Esophagus muscularis mucosa (tissue), 4 donors: Measurements from ENCODE around the gene SLC26A2.

Experiments
- EP300 ChIP-seq: sonication (generic); formaldehyde crosslinking; IDR thresholded peaks from one replicate; pipeline ENCODE4 v1.6.1; 2017; ENCODE audit warnings: antibody characterized with exemption
- POLR2A ChIP-seq: fragments of 450-650 bp; IDR thresholded peaks from one replicate; pipeline ENCODE4 v1.6.1; 2017; ENCODE audit warnings: antibody characterized with exemption, moderate library complexity, mild to moderate bottlenecking, low read depth
- POLR2AphosphoS5 ChIP-seq, 2 donors: sonication (generic); formaldehyde crosslinking; IDR thresholded peaks; one replicate each; pipeline ENCODE4 v1.6.1; 2017; ENCODE audit warnings: antibody characterized with exemption in 2 of 2
- TF ChIP-seq, protein P1 (sequence below), 3 experiments: fragments of 200-600 bp in 2 of 3; fragments of 450-650 bp in 1 of 3; sonication (generic) in 2 of 3; IDR thresholded peaks; one replicate each; pipeline ENCODE4 v1.5.1; 2017 to 2019; ENCODE audit warnings: antibody characterized with exemption in 3 of 3, mild to moderate bottlenecking in 2 of 3, moderate library complexity in 1 of 3

DNA sequence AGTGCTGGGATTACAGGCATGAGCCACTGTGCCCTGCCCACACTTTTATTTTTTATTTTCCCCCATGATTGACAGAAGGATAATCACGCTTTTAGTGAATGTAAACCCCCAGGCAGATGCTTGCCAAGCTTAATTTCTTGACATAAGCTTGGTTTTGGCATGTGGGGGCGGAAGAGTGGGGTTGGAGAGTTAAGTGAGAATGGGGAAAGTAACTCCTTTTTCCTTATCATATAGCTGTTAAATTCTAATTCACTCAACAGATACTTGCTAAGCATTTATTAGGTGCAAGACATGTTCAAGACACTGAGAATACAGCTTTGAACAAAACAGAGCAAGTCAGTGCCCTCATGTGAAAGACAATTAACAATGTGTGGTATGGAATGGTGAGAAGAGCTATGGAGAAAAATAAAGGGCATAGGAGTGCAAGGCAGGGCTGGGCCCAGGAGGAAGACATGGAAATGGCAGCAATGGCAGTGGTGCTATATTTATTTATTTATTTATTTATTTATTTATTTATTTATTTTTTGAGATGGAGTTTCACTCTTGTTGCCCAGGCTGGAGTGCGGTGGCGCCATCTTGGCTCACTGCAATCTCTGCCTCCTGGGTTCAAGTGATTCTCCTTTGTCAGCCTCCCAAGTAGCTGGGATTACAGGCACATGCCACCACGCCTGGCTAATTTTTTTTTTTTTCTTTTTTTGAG, 2.2 kb downstream of the SLC26A2 start:
- TF ChIP-seq, protein P1, sequence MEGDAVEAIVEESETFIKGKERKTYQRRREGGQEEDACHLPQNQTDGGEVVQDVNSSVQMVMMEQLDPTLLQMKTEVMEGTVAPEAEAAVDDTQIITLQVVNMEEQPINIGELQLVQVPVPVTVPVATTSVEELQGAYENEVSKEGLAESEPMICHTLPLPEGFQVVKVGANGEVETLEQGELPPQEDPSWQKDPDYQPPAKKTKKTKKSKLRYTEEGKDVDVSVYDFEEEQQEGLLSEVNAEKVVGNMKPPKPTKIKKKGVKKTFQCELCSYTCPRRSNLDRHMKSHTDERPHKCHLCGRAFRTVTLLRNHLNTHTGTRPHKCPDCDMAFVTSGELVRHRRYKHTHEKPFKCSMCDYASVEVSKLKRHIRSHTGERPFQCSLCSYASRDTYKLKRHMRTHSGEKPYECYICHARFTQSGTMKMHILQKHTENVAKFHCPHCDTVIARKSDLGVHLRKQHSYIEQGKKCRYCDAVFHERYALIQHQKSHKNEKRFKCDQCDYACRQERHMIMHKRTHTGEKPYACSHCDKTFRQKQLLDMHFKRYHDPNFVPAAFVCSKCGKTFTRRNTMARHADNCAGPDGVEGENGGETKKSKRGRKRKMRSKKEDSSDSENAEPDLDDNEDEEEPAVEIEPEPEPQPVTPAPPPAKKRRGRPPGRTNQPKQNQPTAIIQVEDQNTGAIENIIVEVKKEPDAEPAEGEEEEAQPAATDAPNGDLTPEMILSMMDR (IDR thresholded peaks at IDR 0.05): no peak
- no peak for TF ChIP-seq EP300
- no peak for TF ChIP-seq POLR2AphosphoS5 (IDR thresholded peaks at IDR 0.05)
- TF ChIP-seq POLR2A: no peak
